K562 (cell line): ENCODE measurements around the gene IDI2. TPM values are rescaled to one million over a fixed set of nuclear protein-coding genes. Genes with fewer than 3 reads are reported as not detected.

Experiments
- ARID1B ChIP-seq: fragments of 450-650 bp; IDR thresholded peaks from 2 replicates; pipeline ENCODE4 v1.6.1; 2016; ENCODE audit warnings: antibody characterized with exemption, mild to moderate bottlenecking, inconsistent platforms
- CBX1 ChIP-seq: sonication (generic); IDR thresholded peaks from 2 replicates; pipeline ENCODE4 v1.6.1; 2016; ENCODE audit warnings: antibody characterized with exemption, low read depth, mild to moderate bottlenecking
- CHCHD3 ChIP-seq: fragments of 250-450 bp; sonication (Bioruptor Pico); IDR thresholded peaks from 2 replicates; pipeline ENCODE4 v2.1.2; 2022; ENCODE audit warnings: mild to moderate bottlenecking
- CXXC5 ChIP-seq: fragments of 250-450 bp; sonication (Bioruptor Pico); IDR thresholded peaks from 2 replicates; pipeline ENCODE4 v1.8.0; 2022; ENCODE audit warnings: inconsistent platforms, mild to moderate bottlenecking, moderate library complexity
- GTF2E2 ChIP-seq: fragments of 200-800 bp; sonication (Bioruptor generic); IDR thresholded peaks from 2 replicates; pipeline ENCODE4 v1.6.1; 2016; ENCODE audit warnings: missing genetic modification characterization, missing compliant biosample characterization
- PTRF ChIP-seq: fragments of 450-650 bp; IDR thresholded peaks from 2 replicates; pipeline ENCODE4 v1.6.1; 2016; ENCODE audit warnings: mild to moderate bottlenecking, missing genetic modification characterization, missing compliant biosample characterization
- PURB ChIP-seq: sonication (generic); formaldehyde crosslinking; IDR thresholded peaks from 2 replicates; pipeline ENCODE4 v1.9.0; 2021; ENCODE audit warnings: low read depth, mild to moderate bottlenecking, missing genetic modification reagents
- RBM17 ChIP-seq: fragments of 200-400 bp; formaldehyde crosslinking; IDR thresholded peaks from 2 replicates; pipeline ENCODE4 v1.6.1; 2017; ENCODE audit warnings: low read depth, mild to moderate bottlenecking, low read length, borderline replicate concordance
- TSC22D4 ChIP-seq: fragments of 450-650 bp; IDR thresholded peaks from 2 replicates; pipeline ENCODE4 v1.6.1; 2016; ENCODE audit warnings: missing genetic modification characterization, missing biosample characterization, control low read depth
- YBX1 ChIP-seq: fragments of 450-650 bp; IDR thresholded peaks from 2 replicates; pipeline ENCODE4 v1.7.1; 2016; ENCODE audit warnings: mild to moderate bottlenecking
- ZNF174 ChIP-seq: fragments of 250-450 bp; sonication (Bioruptor Pico); IDR thresholded peaks from 2 replicates; pipeline ENCODE4 v1.4.0; 2020; ENCODE audit warnings: mild to moderate bottlenecking
- ZNF239 ChIP-seq: fragments of 250-450 bp; sonication (Bioruptor Pico); IDR thresholded peaks from 2 replicates; pipeline ENCODE4 v1.4.0; 2020; ENCODE audit warnings: mild to moderate bottlenecking
- polyA plus RNA-seq, 8 experiments: library from polyadenylated mRNA; depleted of rRNA in 4 of 8; stranded (reverse) in 5 of 8; unstranded in 3 of 8; fragments of >200 nt; fragmentation: Nextera tagmentation in 2 of 8; fragmentation: Illumina TruSeq in 1 of 8; extraction: Ambion mirVana in 2 of 8; extraction: Trizol in 1 of 8; gene quantifications; 2 replicates each; pipeline versions ENCODE4 v1.2.1 to v1.2.3, GENCODE V29; 2011 to 2014; ENCODE audit warnings: inconsistent platforms in 1 of 8, missing spikeins in 1 of 8
- total RNA-seq, 7 experiments: library from RNA; depleted of rRNA in 6 of 7; stranded (reverse); fragments of >200 nt in 6 of 7; fragmentation: Illumina TruSeq in 2 of 7; extraction: Trizol in 2 of 7; gene quantifications; 2 replicates each; pipeline versions ENCODE4 v1.2.1 to v1.2.3, GENCODE V29; 2011 to 2021; ENCODE audit warnings: low replicate concordance in 1 of 7
- TF ChIP-seq, protein P1 (sequence below): sonication (generic); formaldehyde crosslinking; IDR thresholded peaks from 2 replicates; pipeline ENCODE4 v1.8.1; 2023; ENCODE audit warnings: mild to moderate bottlenecking, missing genetic modification reagents
- TF ChIP-seq, protein P2 (sequence below): sonication (generic); formaldehyde crosslinking; IDR thresholded peaks from 2 replicates; pipeline ENCODE4 v1.8.1; 2022; ENCODE audit warnings: missing genetic modification reagents
- TF ChIP-seq, protein P3 (sequence below): fragments of 450-650 bp; formaldehyde crosslinking; IDR thresholded peaks from 2 replicates; pipeline ENCODE4 v1.4.0; 2020; ENCODE audit warnings: mild to moderate bottlenecking
- TF ChIP-seq, protein P4 (sequence below): fragments of 250-450 bp; sonication (Bioruptor Pico); IDR thresholded peaks from 2 replicates; pipeline ENCODE4 v1.6.1; 2021; ENCODE audit warnings: mild to moderate bottlenecking

Gene IDI2
- total and polyA plus RNA-seq, 9 of the 15 experiments (the other 6 are each of a cell fraction or from before 2014, with no cell fraction given), result not detected

DNA sequence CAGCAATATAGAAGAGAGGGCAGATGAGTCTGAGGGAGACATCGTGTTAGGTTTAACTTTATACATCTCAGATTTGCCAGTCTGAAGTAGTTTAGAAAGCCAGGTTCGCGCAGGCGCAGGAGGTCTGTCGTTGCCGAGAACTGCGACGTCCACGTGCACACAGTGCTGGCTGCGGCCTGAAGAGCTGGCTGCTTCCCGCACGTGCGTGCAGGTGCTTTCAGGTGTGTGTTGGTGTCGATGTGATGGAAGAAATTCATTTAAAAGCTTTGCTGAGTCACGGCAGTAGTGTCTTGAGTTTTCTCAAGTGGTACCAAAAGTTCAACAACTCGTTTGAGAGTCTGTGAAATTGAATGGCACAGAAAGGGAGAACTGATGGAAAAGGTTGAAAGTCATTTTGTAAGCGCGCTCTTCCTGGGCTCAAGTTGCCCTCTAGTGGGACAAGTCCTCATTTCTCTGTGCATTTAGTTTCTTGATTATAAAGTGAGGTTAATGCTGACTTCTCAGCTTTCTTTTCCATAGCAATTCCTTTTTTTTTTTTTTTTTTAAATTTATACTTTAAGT, 49.2 kb upstream of the IDI2 start (continued):
- TF ChIP-seq, protein P1, sequence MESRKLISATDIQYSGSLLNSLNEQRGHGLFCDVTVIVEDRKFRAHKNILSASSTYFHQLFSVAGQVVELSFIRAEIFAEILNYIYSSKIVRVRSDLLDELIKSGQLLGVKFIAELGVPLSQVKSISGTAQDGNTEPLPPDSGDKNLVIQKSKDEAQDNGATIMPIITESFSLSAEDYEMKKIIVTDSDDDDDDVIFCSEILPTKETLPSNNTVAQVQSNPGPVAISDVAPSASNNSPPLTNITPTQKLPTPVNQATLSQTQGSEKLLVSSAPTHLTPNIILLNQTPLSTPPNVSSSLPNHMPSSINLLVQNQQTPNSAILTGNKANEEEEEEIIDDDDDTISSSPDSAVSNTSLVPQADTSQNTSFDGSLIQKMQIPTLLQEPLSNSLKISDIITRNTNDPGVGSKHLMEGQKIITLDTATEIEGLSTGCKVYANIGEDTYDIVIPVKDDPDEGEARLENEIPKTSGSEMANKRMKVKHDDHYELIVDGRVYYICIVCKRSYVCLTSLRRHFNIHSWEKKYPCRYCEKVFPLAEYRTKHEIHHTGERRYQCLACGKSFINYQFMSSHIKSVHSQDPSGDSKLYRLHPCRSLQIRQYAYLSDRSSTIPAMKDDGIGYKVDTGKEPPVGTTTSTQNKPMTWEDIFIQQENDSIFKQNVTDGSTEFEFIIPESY (CRISPR knock-in tag), result no peak
- TF ChIP-seq CHCHD3 (CRISPR knock-in tag) (no peak), CXXC5 (CRISPR knock-in tag) (no peak), RBM17 (no peak), ZNF239 (CRISPR knock-in tag) (no peak), PURB (CRISPR knock-in tag) (no peak), TSC22D4 (no peak), PTRF (tag) (no peak), ARID1B (no peak), CBX1 (no peak), YBX1 (no peak), GTF2E2 (no peak), ZNF174 (CRISPR knock-in tag) (no peak)
- TF ChIP-seq, protein P2, sequence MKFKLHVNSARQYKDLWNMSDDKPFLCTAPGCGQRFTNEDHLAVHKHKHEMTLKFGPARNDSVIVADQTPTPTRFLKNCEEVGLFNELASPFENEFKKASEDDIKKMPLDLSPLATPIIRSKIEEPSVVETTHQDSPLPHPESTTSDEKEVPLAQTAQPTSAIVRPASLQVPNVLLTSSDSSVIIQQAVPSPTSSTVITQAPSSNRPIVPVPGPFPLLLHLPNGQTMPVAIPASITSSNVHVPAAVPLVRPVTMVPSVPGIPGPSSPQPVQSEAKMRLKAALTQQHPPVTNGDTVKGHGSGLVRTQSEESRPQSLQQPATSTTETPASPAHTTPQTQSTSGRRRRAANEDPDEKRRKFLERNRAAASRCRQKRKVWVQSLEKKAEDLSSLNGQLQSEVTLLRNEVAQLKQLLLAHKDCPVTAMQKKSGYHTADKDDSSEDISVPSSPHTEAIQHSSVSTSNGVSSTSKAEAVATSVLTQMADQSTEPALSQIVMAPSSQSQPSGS (CRISPR knock-in tag), result no peak
- TF ChIP-seq, protein P3, sequence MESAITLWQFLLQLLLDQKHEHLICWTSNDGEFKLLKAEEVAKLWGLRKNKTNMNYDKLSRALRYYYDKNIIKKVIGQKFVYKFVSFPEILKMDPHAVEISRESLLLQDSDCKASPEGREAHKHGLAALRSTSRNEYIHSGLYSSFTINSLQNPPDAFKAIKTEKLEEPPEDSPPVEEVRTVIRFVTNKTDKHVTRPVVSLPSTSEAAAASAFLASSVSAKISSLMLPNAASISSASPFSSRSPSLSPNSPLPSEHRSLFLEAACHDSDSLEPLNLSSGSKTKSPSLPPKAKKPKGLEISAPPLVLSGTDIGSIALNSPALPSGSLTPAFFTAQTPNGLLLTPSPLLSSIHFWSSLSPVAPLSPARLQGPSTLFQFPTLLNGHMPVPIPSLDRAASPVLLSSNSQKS (CRISPR knock-in tag), result no peak
- TF ChIP-seq, protein P4, sequence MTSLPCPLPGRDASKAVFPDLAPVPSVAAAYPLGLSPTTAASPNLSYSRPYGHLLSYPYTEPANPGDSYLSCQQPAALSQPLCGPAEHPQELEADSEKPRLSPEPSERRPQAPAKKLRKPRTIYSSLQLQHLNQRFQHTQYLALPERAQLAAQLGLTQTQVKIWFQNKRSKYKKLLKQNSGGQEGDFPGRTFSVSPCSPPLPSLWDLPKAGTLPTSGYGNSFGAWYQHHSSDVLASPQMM (CRISPR knock-in tag), result no peak
